Epidermal melanocyte (primary cell): ENCODE data around the gene CHRM2.

Experiments used
- DNase-seq: peaks from one replicate; pipeline ENCODE4 v3.0.0; 2011; ENCODE audit warnings: low spot score; ENCODE audit not compliant: insufficient read length

Gene CHRM2

DNA sequence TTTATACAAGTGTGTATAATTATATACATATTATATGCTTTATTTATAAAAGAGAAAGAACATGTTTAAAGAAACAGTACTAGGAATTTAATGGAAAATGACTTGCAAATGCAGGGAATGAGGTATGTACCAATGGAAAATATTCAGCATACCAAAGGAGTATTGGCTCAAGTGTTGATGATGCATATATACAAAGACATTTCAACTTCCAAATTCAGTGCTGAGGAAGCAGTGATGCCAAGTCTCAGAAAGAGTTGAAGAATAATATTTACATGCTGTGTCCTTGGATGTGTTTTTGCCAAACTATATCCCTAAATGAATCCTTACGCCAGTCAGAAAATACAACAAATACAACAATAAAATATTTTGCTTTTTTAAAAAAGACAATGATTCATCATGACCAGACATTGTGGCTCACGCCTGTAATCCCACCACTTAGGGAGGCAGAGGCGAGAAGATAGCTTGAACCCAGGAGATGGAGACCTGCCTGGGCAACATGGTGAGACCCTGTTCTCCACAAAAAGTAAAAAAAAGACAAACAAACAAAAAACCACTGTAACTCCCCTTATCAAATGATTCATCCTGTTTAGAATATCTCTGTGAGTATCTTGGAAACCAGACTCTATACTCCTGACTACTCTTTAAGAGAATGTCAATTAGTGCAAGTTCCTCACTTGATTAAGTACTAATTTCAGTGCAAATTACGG lies 157.2 kb downstream of the CHRM2 start:
- DNase-seq = no peak

DNA sequence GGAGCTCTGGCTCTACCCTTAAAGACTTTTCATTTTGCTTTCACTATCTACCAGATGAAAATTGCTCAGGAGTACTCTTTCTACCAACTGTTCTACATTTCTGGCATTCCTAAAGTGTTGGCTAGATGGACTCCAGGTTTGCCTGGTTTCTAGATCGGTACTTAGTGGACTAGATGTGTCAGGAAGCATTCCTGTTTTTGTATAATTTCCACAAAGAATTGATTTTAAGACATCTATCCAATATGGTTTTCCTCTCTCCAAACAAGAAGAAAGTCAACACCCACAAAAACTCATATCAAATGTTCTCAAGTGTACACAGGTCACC lies 157.7 kb downstream of the CHRM2 start:
- DNase-seq = no peak

DNA sequence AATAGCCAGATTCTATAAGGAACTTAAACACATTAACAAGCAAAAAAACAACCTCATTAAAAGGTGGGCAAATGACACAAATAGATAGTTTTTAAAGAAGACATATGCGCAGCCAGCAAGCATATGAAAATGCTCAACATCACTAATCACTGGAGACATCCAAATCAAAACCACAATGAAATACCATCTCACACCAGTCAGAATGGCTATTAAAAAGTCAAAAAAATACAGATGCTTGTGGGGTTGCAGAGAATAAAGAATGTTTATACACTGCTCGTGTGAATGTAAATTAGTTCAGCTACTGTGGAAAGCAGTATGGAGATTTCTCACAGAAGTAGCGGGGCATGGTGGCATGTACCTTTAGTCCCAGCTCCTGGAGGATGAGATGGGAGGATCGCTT lies 164.0 kb downstream of the CHRM2 start:
- DNase-seq = no peak

GRCh38 chr7:137036768-137037167 lies 168.3 kb downstream of the CHRM2 start:
- DNase-seq = no peak

DNA sequence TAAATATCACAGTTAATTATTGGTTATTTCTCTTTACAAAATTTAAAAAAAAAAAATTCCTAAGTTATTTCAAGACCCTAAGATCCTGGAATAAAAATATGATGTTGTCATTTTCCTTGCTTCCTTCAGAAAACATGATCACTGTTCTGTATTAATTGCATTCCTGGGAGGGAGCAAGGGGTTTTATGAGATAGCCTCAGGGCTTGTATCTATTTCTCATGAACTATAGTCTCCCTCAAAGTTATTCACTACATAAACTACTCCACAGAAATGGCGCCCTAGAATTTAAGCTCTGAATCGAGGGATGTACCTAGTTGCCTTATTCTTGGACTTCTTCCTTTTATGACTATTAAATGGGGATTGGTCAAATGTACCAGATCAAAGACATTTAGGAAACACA lies 170.3 kb downstream of the CHRM2 start:
- DNase-seq = no peak

DNA sequence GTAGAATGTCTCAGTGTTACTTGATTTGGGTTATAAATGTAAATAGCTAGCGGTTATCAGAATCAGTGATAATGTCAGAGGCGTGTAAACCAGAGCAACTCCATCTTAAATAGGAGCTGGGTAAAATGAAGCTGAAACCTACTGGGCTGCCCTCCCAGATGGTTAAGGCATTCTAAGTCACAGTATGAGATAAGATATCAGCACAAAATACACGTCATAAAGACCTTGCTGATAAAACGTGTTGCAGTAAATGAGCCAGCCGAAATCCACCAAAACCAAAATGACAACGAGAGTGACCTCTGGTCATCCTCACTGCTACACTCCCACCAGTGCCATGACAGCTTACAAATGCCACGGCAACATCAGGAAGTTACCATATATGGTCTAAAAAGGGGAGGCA lies 172.3 kb downstream of the CHRM2 start:
- DNase-seq = no peak

GRCh38 chr7:137045573-137045972 lies 177.1 kb downstream of the CHRM2 start:
- DNase-seq = no peak

DNA sequence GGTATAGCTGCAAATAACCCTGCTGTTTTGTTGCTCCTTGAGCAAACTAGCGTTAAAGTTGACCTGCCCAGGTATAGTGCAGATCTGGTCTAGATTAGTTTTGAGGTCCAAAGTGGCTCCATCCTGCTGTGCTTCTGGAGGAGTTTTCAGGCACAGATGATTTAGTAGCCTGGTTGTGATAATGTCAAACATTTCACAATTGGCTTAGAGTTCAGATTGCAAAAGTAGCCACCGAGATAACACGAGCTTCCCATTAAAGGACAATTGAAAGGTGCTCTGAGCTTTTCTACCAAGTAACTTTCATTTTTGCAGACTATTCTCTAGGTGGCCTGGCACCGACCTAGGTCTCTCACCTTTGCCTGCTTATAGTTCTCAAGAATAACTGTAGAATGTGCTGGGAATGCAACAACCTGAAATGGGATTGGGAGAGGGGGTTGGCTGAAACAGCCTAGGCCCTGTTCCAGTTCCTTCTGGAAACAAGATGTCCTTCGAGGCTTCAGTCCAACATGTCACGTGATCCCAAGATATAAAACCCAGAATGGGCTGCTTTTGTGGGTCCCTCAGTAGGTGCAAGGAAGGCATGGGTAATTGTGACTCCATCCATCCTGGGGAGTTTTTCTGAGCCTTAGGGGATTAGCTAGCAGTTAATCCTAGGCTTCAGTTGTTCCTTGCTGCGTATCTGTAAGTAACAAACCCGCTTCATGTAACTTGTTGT lies 201.0 kb downstream of the CHRM2 start:
- DNase-seq = no peak
